ENCODE data around the gene RERE.
A peak's percentile ranks its signal among the peaks of the same experiment; 100 is the strongest.
"Not testable (repeated sequence)": the region's sequence is repeated elsewhere in the genome, so short reads cannot be mapped to it uniquely, and the experiment has no call there.

RERE gene

DNA sequence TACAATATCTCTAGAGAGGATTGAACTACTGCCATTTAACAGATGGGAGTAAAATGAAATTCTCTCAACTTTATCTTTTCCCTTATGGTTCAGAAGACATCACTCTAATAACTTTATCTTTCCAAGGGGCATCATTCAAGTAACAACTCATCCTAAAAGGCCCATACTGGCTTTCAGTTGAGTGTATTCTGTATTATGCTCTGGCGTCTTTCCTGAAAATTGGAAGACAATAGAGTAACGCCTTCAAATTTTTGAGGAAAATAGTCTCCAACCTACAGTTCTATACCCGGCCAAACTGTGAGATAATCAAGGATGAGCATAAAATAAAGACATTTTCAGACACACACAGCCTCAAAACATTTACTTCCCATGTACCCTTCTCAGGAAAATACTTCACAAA, 103.3 kb downstream of the RERE start:
- DNase-seq, result no peak

DNA sequence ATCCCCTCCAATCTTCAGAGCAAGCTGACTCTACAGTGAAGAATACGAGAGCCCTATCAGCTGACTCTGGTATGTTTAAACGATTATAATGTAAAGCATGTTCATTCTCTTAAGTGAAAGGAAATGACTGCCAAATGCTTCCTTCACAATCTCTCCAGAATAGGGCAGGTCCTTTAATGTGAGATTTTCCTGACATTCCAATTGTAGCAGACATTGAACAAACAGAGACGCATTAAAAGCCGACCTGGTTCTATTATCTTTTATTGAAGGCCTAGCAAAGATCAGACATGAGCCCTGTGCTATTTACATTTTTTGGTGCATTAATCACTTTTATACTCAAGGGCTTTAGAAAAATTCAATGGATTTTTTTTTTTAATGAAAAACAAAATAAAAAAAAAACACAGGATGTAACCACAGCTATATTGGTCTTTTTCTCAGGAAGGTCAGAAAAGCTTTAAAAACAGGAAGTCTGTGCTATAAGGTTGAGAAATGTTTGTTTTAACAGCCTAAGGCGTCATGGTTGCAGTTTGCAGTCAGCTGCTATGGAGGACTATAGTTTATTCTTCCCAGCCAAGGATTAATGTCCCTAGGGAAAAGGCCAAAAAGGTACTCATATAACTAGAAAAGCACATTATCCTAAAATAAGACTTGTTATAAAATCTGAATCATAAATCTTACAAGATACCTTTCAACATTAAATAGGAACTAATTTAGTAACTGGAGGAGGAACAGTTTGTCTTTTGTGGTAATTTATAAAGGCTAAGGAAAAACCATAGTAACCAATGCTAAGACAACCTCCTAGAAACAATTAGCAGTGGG, 104.8 kb downstream of the RERE start:
- no peak for DNase-seq

DNA sequence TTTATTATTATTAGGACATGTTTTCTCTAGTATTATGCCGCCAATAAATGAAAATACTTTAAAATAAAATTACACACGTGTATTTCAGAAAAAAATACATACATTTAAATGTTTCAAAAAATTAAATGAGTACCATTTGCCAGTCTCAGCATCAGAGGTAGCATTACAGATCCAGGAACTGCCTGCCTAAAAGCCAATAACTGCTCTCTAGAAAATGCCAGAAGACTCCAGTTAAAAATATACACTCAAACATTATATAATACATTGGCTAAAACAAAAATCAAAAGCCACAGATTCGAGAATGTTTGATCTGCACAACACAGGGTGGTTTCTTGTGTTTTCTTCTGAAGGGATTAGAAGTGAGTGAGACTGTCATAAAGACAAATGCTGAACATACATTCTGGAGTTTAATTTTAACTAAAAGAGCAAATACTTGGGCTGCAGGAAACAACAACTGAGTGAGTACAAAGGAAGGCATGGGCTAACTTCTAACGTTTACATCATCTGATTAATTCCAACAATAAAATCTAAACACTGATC, 105.5 kb downstream of the RERE start:
- no peak for DNase-seq

GRCh38 chr1:8711151-8711550, 106.3 kb downstream of the RERE start:
- DNase-seq, result no peak

GRCh38 chr1:8708259-8708658, 109.2 kb downstream of the RERE start:
- no peak for DNase-seq

DNA sequence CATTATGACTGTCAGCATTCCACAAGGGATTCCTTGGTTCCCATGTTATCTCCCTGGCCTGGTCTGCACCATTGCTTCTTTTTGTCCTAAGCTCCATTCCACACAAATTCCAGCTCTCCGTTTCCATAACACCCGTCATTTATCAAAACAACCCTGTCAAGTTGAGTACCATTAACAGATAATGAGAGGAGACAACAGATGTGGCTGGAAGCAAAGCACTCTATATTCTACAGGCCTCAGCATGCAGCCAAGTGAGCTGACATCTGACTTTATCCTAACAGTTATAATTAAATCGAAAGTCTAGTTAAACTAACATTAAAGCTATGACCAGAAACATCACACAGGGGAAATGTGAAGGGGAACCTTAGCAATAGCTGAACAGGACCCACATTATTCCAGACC, 110.4 kb downstream of the RERE start:
- no peak for DNase-seq

DNA sequence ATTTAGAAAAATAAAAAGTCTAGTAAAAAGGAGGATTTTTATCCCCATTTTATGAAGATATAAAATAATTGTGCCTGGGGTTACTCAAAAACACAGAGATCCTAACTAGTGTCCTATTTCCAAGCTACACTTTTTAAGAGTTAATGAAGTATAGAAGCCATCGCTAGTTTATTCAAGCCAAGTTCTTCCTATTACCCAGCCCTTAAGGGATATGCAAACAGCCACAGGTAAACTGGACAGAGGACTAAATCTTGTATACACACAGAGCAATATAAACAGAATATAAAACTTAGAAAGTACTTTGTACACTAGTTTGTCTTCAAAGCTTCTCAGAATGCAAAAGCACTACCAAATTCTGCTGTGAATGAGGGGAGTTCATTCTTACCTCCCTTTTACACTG, 111.1 kb downstream of the RERE start:
- DNase-seq, result no peak

- DNase-seq, result no peak
Measured at GRCh38 chr1:8704866-8705506, 112.5 kb downstream of the RERE start.

DNA sequence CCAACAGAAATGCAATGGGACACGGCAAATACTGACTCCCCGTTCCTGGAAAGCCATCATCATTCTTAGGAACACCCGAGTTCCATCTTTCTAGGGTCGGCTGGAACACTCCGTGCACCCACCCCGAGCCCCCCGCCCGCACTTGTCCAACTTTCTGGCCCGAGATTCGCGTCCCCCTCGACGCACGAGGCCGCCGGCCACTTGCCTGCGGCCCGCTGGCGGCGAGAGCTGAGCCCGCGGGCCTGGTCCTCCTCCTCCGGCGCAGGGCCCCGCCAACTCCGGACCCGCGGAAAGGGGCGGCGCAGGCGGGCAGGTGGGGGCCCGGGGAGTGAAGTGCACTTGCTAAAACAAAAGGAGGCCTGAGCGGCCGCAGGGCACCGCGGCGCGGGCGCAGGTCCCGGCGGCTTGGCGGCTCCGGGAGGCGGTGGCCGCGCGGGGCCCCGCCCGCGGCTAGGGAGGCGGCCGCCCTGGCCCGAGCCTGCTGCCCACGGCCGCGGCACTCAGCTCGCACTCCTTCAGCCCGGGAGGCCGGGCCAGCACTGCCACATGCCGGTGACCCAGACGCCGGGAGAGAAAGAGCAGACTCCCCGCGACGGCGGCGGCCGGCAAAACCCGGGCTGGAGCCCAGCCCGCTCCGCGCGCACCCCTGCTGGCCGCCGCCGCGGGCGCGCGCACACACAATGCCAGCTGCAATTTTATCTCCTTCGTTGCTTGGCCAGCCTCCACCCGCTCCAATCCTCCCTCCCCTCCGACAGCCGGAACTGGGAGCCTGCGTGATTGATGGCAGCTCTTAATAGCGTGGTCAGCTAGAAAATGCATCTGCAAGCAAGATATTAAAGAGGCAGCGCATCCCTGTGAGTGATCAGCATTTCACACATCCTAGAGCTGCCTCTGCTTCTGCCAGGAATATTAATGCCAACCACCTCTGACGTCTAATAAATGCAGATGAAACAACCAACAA, 114.3 kb downstream of the RERE start:
- peak; percentile 24 to 96 (median 89) for DNase-seq

GRCh38 chr1:8702472-8702849, 115.0 kb downstream of the RERE start:
- DNase-seq, result no peak

GRCh38 chr1:8701794-8702471, 115.5 kb downstream of the RERE start:
- DNase-seq, result peak in 3 of 14 donors; percentile 16 to 29 (median 21)

GRCh38 chr1:8699679-8700078, 117.8 kb downstream of the RERE start:
- DNase-seq, result no peak

GRCh38 chr1:8698937-8699447, 118.4 kb downstream of the RERE start:
- no peak for DNase-seq

DNA sequence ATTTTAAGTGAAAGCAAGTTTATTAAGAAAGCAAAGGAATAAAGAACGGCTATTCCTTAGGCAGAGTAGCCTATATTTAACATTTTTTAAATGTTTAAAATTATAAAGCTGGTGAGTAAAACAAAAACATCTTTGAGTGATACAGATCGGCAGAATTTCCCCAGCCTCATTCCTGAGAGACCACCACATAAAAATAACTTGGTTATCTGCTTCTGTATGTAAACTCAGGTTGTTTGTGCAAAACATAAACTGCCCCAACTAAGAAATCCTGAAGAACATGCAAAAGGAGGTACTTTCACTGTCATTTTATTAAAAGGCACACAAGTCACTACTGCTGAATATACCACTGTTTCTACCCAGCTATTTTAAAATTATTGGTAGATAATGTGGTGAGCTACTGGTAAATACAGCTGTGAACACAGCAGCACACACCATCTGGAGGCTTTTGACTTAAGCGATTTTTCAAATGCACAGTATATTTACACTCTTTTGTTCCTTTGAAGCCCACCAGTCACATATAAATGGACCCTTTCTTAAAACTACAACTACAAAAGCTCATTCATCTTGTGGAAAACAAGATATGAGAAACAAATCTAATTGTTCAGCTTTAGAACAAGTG, 119.3 kb downstream of the RERE start:
- DNase-seq, result no peak

- DNase-seq, result not testable (repeated sequence)
Measured at GRCh38 chr1:8695442-8695841, 122.0 kb downstream of the RERE start.

GRCh38 chr1:8693107-8693506, 124.3 kb downstream of the RERE start:
- DNase-seq, result no peak

GRCh38 chr1:8691662-8692061, 125.8 kb downstream of the RERE start:
- no peak for DNase-seq

GRCh38 chr1:8690253-8690525, 127.3 kb downstream of the RERE start:
- no peak for DNase-seq

DNA sequence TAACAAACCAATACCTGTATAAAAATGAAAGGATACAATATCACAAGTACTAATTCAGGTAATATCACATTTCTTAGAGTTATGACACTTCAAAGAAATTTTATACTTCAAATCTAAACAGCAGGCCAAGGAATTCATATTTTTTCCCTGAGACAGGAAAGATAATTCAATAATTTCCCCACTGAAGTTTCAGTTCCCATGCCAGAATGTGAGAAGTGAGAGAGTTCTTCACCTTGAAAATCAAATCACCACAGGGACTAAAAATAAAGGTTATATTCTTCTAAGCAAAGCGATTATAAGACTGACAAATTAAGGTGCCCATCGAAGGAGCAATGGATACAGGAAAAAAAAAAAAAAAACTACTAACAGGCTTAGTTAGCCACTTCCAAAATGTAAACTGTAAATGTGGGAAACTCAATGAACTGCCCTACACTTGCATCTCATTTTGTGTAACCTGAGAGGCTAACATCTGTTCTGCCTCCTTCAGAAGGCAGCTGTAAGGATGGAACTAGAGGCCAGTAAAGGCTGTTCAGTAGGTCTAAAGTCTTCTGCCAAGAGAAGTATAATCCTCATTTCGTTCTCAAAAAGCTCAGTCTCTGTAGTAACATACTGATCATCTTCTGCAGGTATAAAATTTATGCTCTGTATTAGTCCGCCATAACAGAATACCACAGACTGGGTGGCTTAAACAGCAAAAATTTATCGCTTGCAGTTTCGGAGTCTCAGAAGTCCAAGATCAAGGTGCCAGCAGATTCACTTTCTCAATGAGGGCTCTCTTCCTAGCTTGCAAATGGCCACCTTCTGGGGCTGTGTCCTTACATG, 127.8 kb downstream of the RERE start:
- no peak for DNase-seq

DNA sequence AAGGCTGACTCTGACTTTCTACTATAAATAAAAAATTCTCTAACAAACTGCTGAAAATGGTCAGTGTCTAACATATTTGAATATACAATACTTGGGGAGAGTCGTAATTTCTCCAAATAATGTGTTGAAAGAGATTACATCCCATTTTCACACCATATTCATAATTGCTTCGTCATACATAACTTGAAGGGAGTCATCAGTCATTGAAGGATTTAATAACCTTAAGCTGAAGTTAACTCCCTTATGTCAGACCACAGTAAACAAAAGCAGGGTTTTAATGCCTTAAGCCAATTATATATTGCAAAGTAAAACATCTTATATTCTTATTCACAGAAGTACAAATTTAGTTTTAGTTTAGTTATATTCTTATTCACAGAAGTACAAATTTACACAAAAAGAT, 129.9 kb downstream of the RERE start:
- DNase-seq, result no peak

DNA sequence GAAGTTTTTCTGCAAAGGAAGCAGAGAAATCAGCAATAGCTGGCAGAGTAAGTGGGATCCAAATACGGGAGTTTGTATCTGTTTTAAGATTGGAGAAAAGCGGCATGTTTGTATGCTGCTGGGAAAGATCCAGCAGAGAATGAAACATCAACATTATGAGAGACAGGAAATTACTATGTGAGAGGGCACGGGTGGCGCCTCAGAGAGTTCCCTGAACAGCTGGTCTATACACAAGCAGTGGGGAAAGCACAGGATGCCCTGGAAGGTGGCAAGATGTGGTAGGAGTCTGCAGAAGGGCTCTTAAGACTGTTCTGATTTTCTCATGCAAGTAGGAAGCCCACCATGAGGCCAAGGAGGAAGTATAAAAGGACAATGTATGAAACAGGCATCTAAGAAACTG, 130.4 kb downstream of the RERE start:
- DNase-seq, result no peak
